GM21367 (cell line): Measurements from ENCODE around the gene HECW1.
"Not testable (repeated sequence)": the region's sequence is repeated elsewhere in the genome, so short reads cannot be mapped to it uniquely, and the experiment has no call there.

Experiments used
- ATAC-seq: cut with Tn5 transposase; IDR thresholded peaks from one replicate; pipeline ENCODE4 v1.9.1; 2021; ENCODE audit not compliant: unreplicated experiment

The HECW1 gene

DNA sequence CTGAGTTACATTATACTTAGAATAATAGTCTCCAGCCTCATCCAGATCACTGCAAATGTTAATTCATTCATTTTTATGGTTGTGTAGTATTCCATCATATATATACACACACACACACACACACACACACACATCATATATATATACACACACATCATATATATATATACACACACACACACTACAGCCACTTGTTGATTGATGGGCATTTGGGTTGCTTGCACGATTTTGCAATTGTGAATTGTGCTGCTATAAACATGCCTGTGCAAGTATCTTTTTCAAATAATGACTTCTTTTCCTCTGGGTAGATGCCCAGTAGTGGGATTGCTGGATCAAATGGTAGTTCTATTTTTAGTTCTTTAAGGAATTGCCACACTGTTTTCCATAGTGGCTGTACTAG is 233.2 kb downstream of the HECW1 start:
- not testable (repeated sequence) for ATAC-seq

GRCh38 chr7:43351683-43352082 is 239.2 kb downstream of the HECW1 start:
- no peak for ATAC-seq

DNA sequence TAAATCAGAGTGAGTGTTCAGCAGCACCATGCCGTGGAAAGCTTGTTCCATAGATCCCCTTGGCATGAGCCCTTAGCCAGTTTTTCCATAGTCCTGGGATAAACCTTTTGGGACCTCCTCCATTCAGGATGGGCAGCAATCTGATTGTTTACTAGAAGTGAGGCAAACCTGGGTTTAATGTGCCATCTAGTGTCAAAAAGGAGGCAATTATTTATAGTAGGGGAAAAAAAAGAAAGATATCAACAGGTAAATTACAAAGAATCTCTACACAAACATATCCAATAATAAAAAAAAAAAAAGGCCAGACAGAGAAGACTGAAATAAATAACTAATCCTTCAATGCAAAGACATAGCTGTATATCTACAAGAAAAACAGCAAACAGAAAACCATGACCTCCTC is 241.5 kb downstream of the HECW1 start:
- ATAC-seq: no peak

DNA sequence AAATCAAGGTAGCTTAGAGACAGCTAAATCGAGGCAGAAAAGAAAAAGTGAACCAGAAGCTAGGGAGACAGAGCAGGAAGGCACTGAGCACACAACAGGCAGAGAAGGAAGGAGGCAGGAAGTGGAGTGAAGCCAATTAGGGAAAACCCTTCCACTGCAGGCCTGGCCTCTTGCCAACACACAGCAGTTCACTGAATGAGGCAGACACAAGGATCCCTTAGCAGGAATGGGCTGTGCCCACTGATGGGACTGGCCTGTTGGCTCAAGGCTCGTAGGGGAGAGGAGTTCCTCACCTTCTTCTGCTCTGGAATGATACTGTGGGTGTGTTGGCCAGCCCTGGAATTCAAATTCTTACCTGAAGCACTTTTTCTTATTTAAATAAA is 250.2 kb downstream of the HECW1 start:
- no peak for ATAC-seq

- no peak for ATAC-seq
Observed at GRCh38 chr7:43363035-43363791, 250.8 kb downstream of the HECW1 start.

- no peak for ATAC-seq
Observed at GRCh38 chr7:43364391-43364790, 251.9 kb downstream of the HECW1 start.

DNA sequence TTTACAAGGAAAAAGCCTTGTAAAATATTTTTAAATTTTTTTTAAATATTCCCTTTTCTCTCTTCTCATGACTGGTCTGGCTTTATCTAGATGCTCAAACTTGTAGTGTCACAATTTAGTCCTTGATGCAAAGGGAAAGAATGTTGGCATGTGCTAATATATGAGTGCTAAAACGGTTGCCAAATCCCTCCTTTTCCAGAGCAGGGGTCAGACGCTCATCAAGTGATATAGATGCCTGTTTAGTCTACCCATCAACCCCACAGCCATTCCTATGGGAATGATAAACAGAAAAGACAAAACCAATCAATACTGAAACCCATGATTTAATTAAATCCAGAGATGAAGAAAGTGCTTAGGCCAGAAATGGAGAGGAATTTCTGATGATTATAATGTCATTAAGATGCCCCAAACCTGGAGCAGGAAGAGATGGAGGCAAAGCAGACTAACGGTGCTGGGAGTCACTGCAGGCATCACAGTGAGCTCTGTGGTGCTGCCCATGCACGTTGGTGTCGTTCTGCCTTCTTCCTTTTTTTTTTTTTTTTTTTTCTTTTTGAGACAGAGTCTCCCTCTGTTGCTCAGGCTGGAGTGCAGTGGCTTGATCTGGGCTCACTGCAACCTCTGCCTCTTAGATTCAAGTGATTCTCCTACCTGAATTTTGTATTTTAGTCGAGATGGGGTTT is 260.4 kb downstream of the HECW1 start:
- ATAC-seq: no peak

- ATAC-seq: no peak
Observed at GRCh38 chr7:43377196-43377960, 264.9 kb downstream of the HECW1 start.

DNA sequence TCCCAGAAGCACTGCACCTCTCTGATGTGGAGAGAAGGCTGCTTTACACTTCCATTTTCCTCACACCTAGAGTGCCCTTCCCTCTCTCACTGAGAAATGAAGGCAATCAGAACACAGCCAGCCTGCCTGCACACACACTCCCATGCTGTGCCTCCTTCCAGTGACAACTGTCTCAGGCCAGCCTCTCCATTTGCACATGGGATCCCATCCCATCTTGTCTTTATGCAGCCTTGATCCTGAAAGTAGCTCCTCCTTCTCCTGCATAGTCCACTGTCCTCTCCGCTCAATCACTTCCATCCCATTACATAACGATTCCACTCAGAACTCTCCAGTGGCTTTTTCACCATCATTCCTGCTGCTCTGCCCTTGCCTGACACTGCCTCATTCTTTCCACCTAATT is 266.8 kb downstream of the HECW1 start:
- ATAC-seq: no peak

GRCh38 chr7:43384616-43385308 is 272.3 kb downstream of the HECW1 start:
- no peak for ATAC-seq

GRCh38 chr7:43385309-43385680 is 272.8 kb downstream of the HECW1 start:
- no peak for ATAC-seq

DNA sequence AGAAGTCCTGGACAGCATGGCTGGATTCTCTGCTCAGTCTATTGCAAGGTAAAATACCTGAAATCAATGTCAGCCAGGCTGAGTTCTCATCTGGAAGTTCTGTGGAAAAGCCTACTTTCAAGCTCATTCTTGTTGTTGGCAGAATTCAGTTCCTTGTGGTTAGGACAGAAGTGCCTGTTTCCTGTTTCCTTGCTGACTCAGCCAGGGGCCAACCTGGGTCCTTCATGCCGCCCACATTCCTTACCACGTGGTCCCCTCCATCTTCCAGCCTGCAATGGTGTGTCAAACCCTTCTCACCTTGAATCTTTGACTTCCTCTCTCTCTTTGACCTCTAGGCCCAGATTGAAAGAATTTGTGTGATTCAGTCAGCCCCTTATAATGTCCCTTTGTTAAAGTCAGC is 273.4 kb downstream of the HECW1 start:
- ATAC-seq: no peak

- no peak for ATAC-seq
Observed at GRCh38 chr7:43387932-43388331, 275.5 kb downstream of the HECW1 start.

- ATAC-seq: no peak
Observed at GRCh38 chr7:43390576-43390975, 278.1 kb downstream of the HECW1 start.

DNA sequence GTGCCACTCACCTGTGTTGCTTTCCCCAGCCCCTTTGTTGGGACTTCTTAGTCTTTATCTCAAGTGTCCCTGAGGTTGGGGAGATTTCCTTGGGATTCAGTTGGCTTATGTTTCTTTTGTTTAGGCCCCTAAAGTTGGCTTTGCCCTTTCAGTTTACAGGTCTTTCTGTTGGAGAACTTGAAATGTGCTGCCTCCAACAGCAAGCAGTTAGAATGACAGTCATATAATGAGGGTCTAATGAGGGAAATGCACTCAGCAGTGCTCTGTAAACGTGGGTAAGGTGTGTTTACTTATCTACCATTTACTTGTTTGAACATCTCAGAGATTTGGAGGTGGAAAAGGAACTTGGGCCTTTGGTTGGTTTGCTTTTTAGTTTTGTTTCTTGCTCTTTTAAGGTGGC is 279.1 kb downstream of the HECW1 start:
- no peak for ATAC-seq

GRCh38 chr7:43392638-43393330 is 280.3 kb downstream of the HECW1 start:
- ATAC-seq: no peak

DNA sequence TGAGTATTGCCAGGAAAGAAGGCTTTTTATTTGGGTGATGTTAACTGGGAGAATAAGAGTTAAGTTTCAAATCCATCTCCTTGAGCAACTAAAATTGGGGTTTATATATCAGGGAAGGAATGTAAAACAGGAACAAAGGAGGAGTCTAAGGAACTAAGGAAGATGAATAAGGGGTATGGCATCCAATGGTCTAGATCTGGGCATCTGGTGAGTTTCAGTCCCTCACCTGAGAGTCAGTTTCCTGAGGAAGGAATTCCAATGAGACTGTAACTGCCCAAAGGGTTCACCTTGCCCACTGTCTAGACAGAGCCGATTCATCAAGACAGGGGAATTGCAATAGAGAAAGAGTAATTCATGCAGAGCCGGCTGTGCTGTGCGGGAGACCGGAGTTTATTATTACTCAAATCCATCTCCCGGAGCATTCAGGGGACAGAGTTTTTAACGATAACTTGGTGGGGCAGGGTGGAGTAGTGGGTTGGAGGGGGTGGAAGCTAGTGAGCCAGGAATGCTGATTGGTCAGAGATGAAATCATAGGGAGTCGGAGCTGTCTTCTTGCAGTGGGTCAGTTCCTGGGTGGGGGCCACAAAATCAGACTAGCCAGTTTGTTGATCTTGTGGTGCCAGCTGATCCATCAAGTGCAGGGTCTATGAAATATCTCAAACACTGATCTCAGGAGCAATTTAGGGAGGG is 282.1 kb downstream of the HECW1 start:
- ATAC-seq: no peak

DNA sequence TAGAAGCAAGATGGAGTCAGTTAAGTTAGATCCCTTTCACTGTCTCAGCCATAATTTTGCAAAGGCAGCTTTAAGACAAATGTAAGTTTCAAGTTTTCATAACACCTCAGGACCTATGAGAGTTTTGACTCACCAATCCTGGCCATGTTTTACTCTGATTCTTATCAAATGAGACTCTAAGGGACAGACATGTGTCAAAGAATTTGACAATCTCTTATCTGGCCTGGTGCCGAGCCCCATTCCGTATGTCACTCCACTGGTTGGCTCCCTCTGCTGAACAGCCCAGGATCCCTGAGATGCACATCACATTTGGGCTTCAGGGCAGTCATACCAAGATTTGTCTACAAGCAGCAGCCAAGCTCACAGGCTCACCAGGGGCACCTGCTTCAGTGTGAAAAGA is 282.9 kb downstream of the HECW1 start:
- no peak for ATAC-seq

DNA sequence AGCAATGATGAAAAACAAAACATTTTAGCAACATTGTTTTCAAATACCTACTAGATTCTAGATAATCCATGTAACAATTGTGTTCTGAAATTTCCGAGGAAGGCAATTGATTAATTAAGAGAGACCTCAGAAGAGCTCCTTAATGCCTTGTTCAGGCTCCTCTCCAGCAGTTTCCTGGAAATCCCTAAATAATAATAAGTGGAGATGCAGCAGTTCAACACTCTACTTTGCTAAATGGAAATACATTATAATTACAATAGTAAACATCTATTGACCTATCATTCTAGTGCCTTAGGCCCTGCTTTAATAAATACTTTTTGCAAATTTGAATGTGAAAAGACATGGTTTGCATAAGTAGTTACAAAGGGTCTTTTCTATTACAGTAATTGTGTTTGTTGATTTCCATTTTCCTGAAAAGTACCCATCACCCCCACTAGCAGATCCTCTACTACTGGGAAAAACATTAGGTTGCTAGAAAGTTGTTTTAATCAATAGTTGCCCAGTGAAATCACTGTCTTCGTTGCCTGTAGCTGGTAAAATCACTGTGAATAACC is 283.8 kb downstream of the HECW1 start:
- no peak for ATAC-seq

DNA sequence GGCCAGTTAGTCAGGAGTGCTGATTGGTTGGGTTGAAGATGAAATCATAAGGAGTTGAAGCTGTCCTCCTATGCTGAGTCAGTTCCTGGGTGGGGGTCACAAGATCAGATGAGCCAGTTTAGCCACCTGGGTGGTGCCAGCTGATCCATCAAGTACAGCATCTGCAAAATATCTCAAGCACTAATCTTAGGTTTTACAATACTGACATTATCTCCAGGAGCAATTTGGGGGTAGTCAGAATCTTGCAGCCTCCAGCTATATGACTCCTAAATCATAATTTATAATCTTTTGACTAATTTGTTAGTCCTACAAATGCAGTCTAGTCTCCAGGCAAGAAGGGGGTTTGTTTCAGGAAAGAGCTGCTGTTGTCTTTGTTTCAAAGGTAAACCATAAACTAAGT is 286.4 kb downstream of the HECW1 start:
- ATAC-seq: no peak
